HCT116 (cell line): Measurements from ENCODE around the gene SLC34A3. TPM values are rescaled to one million over a fixed set of nuclear protein-coding genes. Genes with fewer than 3 reads are reported as not detected.

Experiments
- ATAC-seq: fragments of 200-7000 bp; cut with Tn5 transposase; 2 replicates; pipeline ENCODE4 v1.9.1; 2020; ENCODE audit warnings: mild to moderate bottlenecking, moderate library complexity
- BruUV-seq: library from RNA; stranded (reverse); fragments of 400-500 nt; replicated peaks from 2 replicates; lab custom pipeline; 2021; lab: Mats Ljungman, UMichigan
- CTCF ChIA-PET: fragments of 300-600 bp; sonication (Branson Sonifier 250); formaldehyde crosslinking; loops from one replicate; lab custom pipeline; 2021; ENCODE audit warnings: antibody characterized with exemption; lab: Charles Lee
- POLR2A ChIA-PET: fragments of 300-600, 350-600 bp; sonication (Branson Sonifier 250); formaldehyde crosslinking; loops from one replicate; lab custom pipeline; 2021; ENCODE audit warnings: antibody characterized with exemption; lab: Charles Lee
- RAD21 ChIA-PET, 2 experiments: fragments of 300-600 bp; sonication (Branson Sonifier 250); formaldehyde crosslinking; loops; one replicate each; lab custom pipeline; 2023; ENCODE audit warnings: low total read pairs in 2 of 2; ENCODE audit not compliant: uncharacterized antibody in 2 of 2, unreplicated experiment in 2 of 2, low non-redundant PET in 1 of 2; lab: Charles Lee
- DNase-seq: peaks from one replicate; pipeline ENCODE4 v3.0.0-alpha.2; 2010; ENCODE audit warnings: low read depth, low spot score
- H2AFZ ChIP-seq: fragments of 200-600 bp; shearing (Covaris generic), sonication (generic); 2 replicates; pipeline ENCODE4 v1.6.1; 2017; ENCODE audit warnings: low read depth, mixed run types, mixed read lengths, antibody characterized with exemption, low read length; ENCODE audit not compliant: poor library complexity, severe bottlenecking
- H3K27ac ChIP-seq: 2 replicates; pipeline ENCODE4 v1.5.1; 2012; ENCODE audit warnings: low read depth, low read length
- H3K27me3 ChIP-seq: fragments of 200-600 bp; sonication (generic); 2 replicates; pipeline ENCODE4 v1.6.1; 2016; ENCODE audit warnings: mixed run types, low read length, mixed read lengths; ENCODE audit not compliant: insufficient read depth
- H3K36me3 ChIP-seq, 2 experiments: fragments of 200-500 bp in 1 of 2; fragments of 200-600 bp in 1 of 2; sonication (Bioruptor generic) in 1 of 2; sonication (generic) in 1 of 2; 2 replicates each; pipeline versions ENCODE4 v1.5.1 to v1.6.1; 2014 to 2016; ENCODE audit warnings: low read length in 2 of 2, inconsistent platforms in 1 of 2, mixed read lengths in 1 of 2, mixed run types in 1 of 2; ENCODE audit not compliant: insufficient read depth in 2 of 2, control insufficient read depth in 1 of 2
- H3K4me1 ChIP-seq, 2 experiments: fragments of 200-600 bp in 1 of 2; sonication (generic) in 1 of 2; 2 replicates each; pipeline versions ENCODE4 v1.5.1 to v1.6.1; 2012 to 2017; ENCODE audit warnings: low read length in 2 of 2, inconsistent platforms in 1 of 2, mild to moderate bottlenecking in 1 of 2, mixed read lengths in 1 of 2, mixed run types in 1 of 2, moderate library complexity in 1 of 2; ENCODE audit not compliant: insufficient read depth in 2 of 2, control insufficient read depth in 1 of 2
- H3K4me2 ChIP-seq: fragments of 200-600 bp; sonication (generic); 2 replicates; pipeline ENCODE4 v1.6.1; 2017; ENCODE audit warnings: mixed run types, low read length, mixed read lengths
- H3K4me3 ChIP-seq, 2 experiments: fragments of 200-600 bp in 1 of 2; sonication (generic) in 1 of 2; replicated peaks in 1 of 2; 2 replicates each; pipeline ENCODE4 v1.5.1; 2011 to 2016; ENCODE audit warnings: low read length in 2 of 2, control low read depth in 1 of 2, low read depth in 1 of 2, mild to moderate bottlenecking in 1 of 2, mixed read lengths in 1 of 2, mixed run types in 1 of 2
- H3K79me2 ChIP-seq: fragments of 200-600 bp; sonication (generic); 2 replicates; pipeline ENCODE4 v1.6.1; 2017; ENCODE audit warnings: mild to moderate bottlenecking, mixed run types, low read length, moderate library complexity, mixed read lengths; ENCODE audit not compliant: insufficient read depth
- H3K9ac ChIP-seq: fragments of 200-600 bp; sonication (generic); 2 replicates; pipeline ENCODE4 v1.6.1; 2016; ENCODE audit warnings: low read length, mixed read lengths
- H3K9me2 ChIP-seq: fragments of 200-600 bp; sonication (generic), shearing (Covaris generic); 2 replicates; pipeline ENCODE4 v1.6.1; 2017; ENCODE audit warnings: mixed run types, mild to moderate bottlenecking, moderate library complexity; ENCODE audit not compliant: insufficient read depth
- H3K9me3 ChIP-seq, 2 experiments: fragments of 200-500 bp in 1 of 2; fragments of 200-600 bp in 1 of 2; sonication (Bioruptor generic) in 1 of 2; sonication (generic) in 1 of 2; 2 replicates each; pipeline ENCODE4 v1.6.1; 2014 to 2017; ENCODE audit warnings: low read length in 2 of 2, mixed read lengths in 2 of 2, inconsistent platforms in 1 of 2, low read depth in 1 of 2, mild to moderate bottlenecking in 1 of 2, mixed run types in 1 of 2, moderate library complexity in 1 of 2; ENCODE audit not compliant: control insufficient read depth in 1 of 2, insufficient read depth in 1 of 2
- H4K20me1 ChIP-seq: fragments of 200-600 bp; sonication (generic), shearing (Covaris generic); 2 replicates; pipeline ENCODE4 v1.6.1; 2017; ENCODE audit warnings: mixed run types, mild to moderate bottlenecking, moderate library complexity; ENCODE audit not compliant: insufficient read depth
- ATF3 ChIP-seq: IDR thresholded peaks from 2 replicates; pipeline ENCODE4 v1.6.1; 2012
- CBX3 ChIP-seq: IDR thresholded peaks from 2 replicates; pipeline ENCODE4 v1.6.1; 2012; ENCODE audit warnings: low read depth
- CEBPB ChIP-seq: IDR thresholded peaks from 2 replicates; pipeline ENCODE4 v1.6.1; 2012; ENCODE audit warnings: low read depth
- CTCF ChIP-seq, 3 experiments: fragments of 200-600 bp in 1 of 3; sonication (generic) in 1 of 3; IDR thresholded peaks in 2 of 3; conservative IDR thresholded peaks in 1 of 3; 2 replicates each; pipeline ENCODE4 v1.5.1; 2012 to 2017; ENCODE audit warnings: low read depth in 2 of 3, low read length in 2 of 3, antibody characterized with exemption in 1 of 3, borderline replicate concordance in 1 of 3, control low read depth in 1 of 3, mild to moderate bottlenecking in 1 of 3, mixed read lengths in 1 of 3, mixed run types in 1 of 3, moderate library complexity in 1 of 3; ENCODE audit not compliant: insufficient read depth in 1 of 3
- EZH2 ChIP-seq: fragments of 200-600 bp; sonication (generic); IDR thresholded peaks from 2 replicates; pipeline ENCODE4 v1.6.1; 2017; ENCODE audit warnings: antibody characterized with exemption, mixed run types
- FOSL1 ChIP-seq: IDR thresholded peaks from 2 replicates; pipeline ENCODE4 v1.6.1; 2012; ENCODE audit warnings: low read depth
- JUND ChIP-seq: IDR thresholded peaks from 2 replicates; pipeline ENCODE4 v1.6.1; 2012
- MAX ChIP-seq: IDR thresholded peaks from 2 replicates; pipeline ENCODE4 v1.6.1; 2012
- POLR2A ChIP-seq: IDR thresholded peaks from 2 replicates; pipeline ENCODE4 v1.7.0; 2011; ENCODE audit warnings: borderline replicate concordance; ENCODE audit not compliant: insufficient read depth, insufficient read length; ENCODE audit errors: extremely low read depth
- POLR2AphosphoS5 ChIP-seq: IDR thresholded peaks from 2 replicates; pipeline ENCODE4 v1.6.1; 2011; ENCODE audit warnings: mild to moderate bottlenecking, low read depth, low read length, moderate library complexity
- RAD21 ChIP-seq: IDR thresholded peaks from 2 replicates; pipeline ENCODE4 v1.6.1; 2012; ENCODE audit warnings: low read depth, mild to moderate bottlenecking
- REST ChIP-seq: IDR thresholded peaks from 2 replicates; pipeline ENCODE4 v1.6.1; 2012; ENCODE audit warnings: low read depth
- SP1 ChIP-seq: IDR thresholded peaks from 2 replicates; pipeline ENCODE4 v1.6.1; 2012; ENCODE audit warnings: low read depth
- SRF ChIP-seq: IDR thresholded peaks from 2 replicates; pipeline ENCODE4 v1.6.1; 2012; ENCODE audit warnings: low read depth
- TCF7L2 ChIP-seq: IDR thresholded peaks from 2 replicates; pipeline ENCODE4 v1.7.0; 2011; ENCODE audit warnings: borderline replicate concordance, inconsistent platforms; ENCODE audit not compliant: insufficient read depth, insufficient read length; ENCODE audit errors: extremely low read depth
- YY1 ChIP-seq: IDR thresholded peaks from 2 replicates; pipeline ENCODE4 v1.6.1; 2011; ENCODE audit warnings: low read length, low read depth, moderate library complexity, mild to moderate bottlenecking; ENCODE audit not compliant: insufficient replicate concordance; ENCODE audit errors: extremely low read depth
- ZBTB33 ChIP-seq: IDR thresholded peaks from 2 replicates; pipeline ENCODE4 v1.6.1; 2011; ENCODE audit warnings: mild to moderate bottlenecking, low read length, moderate library complexity; ENCODE audit not compliant: insufficient replicate concordance; ENCODE audit errors: extremely low read depth
- ZFX ChIP-seq: fragments of 450-650 bp; IDR thresholded peaks from 2 replicates; pipeline ENCODE4 v1.6.1; 2017
- ZNF274 ChIP-seq: fragments of 200-500 bp; sonication (Bioruptor generic); IDR thresholded peaks from 2 replicates; pipeline ENCODE4 v1.6.1; 2014; ENCODE audit warnings: mild to moderate bottlenecking, low read depth, low read length, inconsistent platforms
- intact Hi-C: fragments of 100-400 bp; cut with micrococcal nuclease; formaldehyde crosslinking; loops from 2 replicates; pipeline ENCODE4 v1.10.0; 2022
- total RNA-seq: library from RNA; stranded (reverse); gene quantifications from one replicate; pipeline ENCODE4 v1.2.1, GENCODE V29; 2021; ENCODE audit not compliant: unreplicated experiment

SLC34A3 gene
- total RNA-seq, 1 experiment from 2014 or later = 0.15 TPM

- Histone ChIP-seq H3K9me3 (no peaks in the 10 kb centered on the region), H3K9ac (no peak overlapping the region), H2AFZ (no peak overlapping the region), H3K4me1 (peaks cover 34 to 58% of the 10 kb centered on the region in 2 experiments), H3K27me3 (no peaks in the 10 kb centered on the region), H3K9me2 (no peaks in the 10 kb centered on the region), H3K4me2 (peak overlapping the region; percentile 63), H3K36me3 (no peaks in the 10 kb centered on the region), H3K4me3 (no peak overlapping the region), H3K27ac (peak overlapping the region; percentile 35; the same call in 1 of the 2 replicates), H4K20me1 (no peaks in the 10 kb centered on the region), H3K79me2 (peaks cover 30% of the 10 kb centered on the region)
- DNase-seq (no peak), ATAC-seq (no peak)
- POLR2A ChIA-PET = interaction anchor here (2.6 kb wide), 1 partner anchor 10 kb away, joined by 20 read pairs; the partner anchor contains the start of genes ANAPC2 and SSNA1
- intact Hi-C loops = no loop called here
- RAD21 ChIA-PET = interaction anchor here in 1 of 2 experiments (0.9 kb wide), 1 partner anchor 42 kb away, joined by 7 read pairs; no protein-coding TSS in a partner anchor
- BruUV-seq = TSS peak; percentile 23
- TF ChIP-seq SP1 = no peak
- TF ChIP-seq CEBPB = no peak
- TF ChIP-seq FOSL1 = no peak
- TF ChIP-seq POLR2A = no peak
- TF ChIP-seq RAD21 = no peak
- TF ChIP-seq SRF = no peak
- TF ChIP-seq ZNF274 = no peak
- no peak for TF ChIP-seq YY1
- no peak for TF ChIP-seq ATF3
- TF ChIP-seq EZH2 = no peak
- TF ChIP-seq JUND = no peak
- TF ChIP-seq ZBTB33 = no peak
- no peak for TF ChIP-seq CTCF (IDR thresholded peaks at IDR 0.05 in 2 of 3, conservative IDR thresholded peaks at IDR 0.05 in 1 of 3; ENCODE audit: borderline replicate concordance in 1 of 3, insufficient read depth in 1 of 3, low read depth in 2 of 3, low read length in 2 of 3)
- TF ChIP-seq TCF7L2 = no peak
- no peak for TF ChIP-seq POLR2AphosphoS5
- TF ChIP-seq MAX = no peak
- no peak for TF ChIP-seq REST
- no peak for TF ChIP-seq CBX3
- no peak for TF ChIP-seq ZFX
- CTCF ChIA-PET = no interaction called here
Measured at GRCh38 chr9:137198902-137199283, 31.8 kb upstream of the SLC34A3 start.
